Measurements from ENCODE around the gene RHBDD1. TPM values are rescaled to one million over a fixed set of nuclear protein-coding genes. Genes with fewer than 3 reads are reported as not detected.

RHBDD1 gene
- total and polyA plus RNA-seq, 2 experiments from 2014 or later = 24.3 to 33.7 TPM

DNA sequence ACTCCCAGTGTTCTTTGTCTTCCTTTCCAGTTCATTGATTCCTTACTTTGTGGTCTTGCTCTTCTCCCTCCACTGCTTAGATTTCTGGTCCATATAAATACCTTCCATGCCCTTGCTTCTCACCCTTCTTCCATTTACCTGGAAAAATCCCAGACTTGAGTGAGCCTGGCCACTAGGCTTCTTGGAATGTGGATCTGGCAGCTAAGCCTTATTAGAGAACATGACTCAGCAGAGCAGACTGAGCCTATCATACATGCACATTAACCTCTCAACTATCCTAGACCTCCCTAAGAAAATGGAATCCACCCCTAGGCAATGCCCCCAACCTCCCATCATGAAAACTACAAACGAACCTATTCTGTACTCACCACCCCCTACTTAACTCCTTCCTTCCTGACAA is 127.7 kb downstream of the RHBDD1 start:
- Histone ChIP-seq H3F3A (ENCODE audit: insufficient read depth) (peaks cover 3% of the 10 kb centered on the region; the same call in 1 of the 2 replicates), H3K9me2 (ENCODE audit: insufficient read depth) (no peaks in the 10 kb centered on the region), H3K27ac (no peak overlapping the region), H3K9me3 (ENCODE audit: low read depth) (no peaks in the 10 kb centered on the region), H3K36me3 (ENCODE audit: low read depth) (no peaks in the 10 kb centered on the region), H3K79me2 (ENCODE audit: insufficient read depth) (no peaks in the 10 kb centered on the region), H4K20me1 (ENCODE audit: insufficient read depth) (no peaks in the 10 kb centered on the region), H3K4me1 (ENCODE audit: insufficient read depth) (peaks cover 9% of the 10 kb centered on the region), H3K27me3 (replicated peaks; ENCODE audit: insufficient read depth) (no peaks in the 10 kb centered on the region), H3K4me2 (ENCODE audit: unreplicated experiment) (peak overlapping the region; percentile 18), H3K9ac (no peak overlapping the region), H3K4me3 (no peak overlapping the region), H2AFZ (no peak overlapping the region)
- in situ Hi-C loops (cut with MboI) = no loop called here
- TF ChIP-seq EZH2 (IDR thresholded peaks at IDR 0.05; ENCODE audit: insufficient read depth, poor library complexity, severe bottlenecking) (no peak), EZH2phosphoT487 (IDR thresholded peaks at IDR 0.05; ENCODE audit: insufficient read depth, low read depth) (no peak)
- peak; percentile 78 for DNase-seq
- whole genome bisulfite sequencing, 2 experiments (ENCODE audit: low coverage in 1 of 2, low lambda C conversion rate in 2 of 2, missing lambda C conversion rate in 2 of 2) = 6 to 16% methylated on average over 1 of the region's 1 CpG

- H4K20me1 ChIP-seq (ENCODE audit: insufficient read depth) = no peaks in the 10 kb centered on the region
- peaks cover 19% of the 10 kb centered on the region for H3F3A ChIP-seq (ENCODE audit: insufficient read depth)
- H3K4me1 ChIP-seq (ENCODE audit: insufficient read depth) = peaks cover 26% of the 10 kb centered on the region
- H3K27me3 ChIP-seq (replicated peaks; ENCODE audit: insufficient read depth) = no peaks in the 10 kb centered on the region
- no peaks in the 10 kb centered on the region for H3K36me3 ChIP-seq (ENCODE audit: low read depth)
- no peaks in the 10 kb centered on the region for H3K9me2 ChIP-seq (ENCODE audit: insufficient read depth)
- 96 to 100% methylated on average over 1 of the region's 1 CpG for WGBS, 2 experiments (ENCODE audit: low coverage in 1 of 2, low lambda C conversion rate in 2 of 2, missing lambda C conversion rate in 2 of 2)
- no peaks in the 10 kb centered on the region for H3K9me3 ChIP-seq (ENCODE audit: low read depth)
- H3K4me3 ChIP-seq = no peak overlapping the region
- DNase-seq = no peak
- H2AFZ ChIP-seq = no peak overlapping the region
- H3K4me2 ChIP-seq (ENCODE audit: unreplicated experiment) = no peak overlapping the region
- no peak overlapping the region for H3K27ac ChIP-seq
- no peak for TF ChIP-seq EZH2phosphoT487 (IDR thresholded peaks at IDR 0.05; ENCODE audit: insufficient read depth, low read depth)
- no peak for TF ChIP-seq EZH2 (IDR thresholded peaks at IDR 0.05; ENCODE audit: insufficient read depth, poor library complexity, severe bottlenecking)
- no peak overlapping the region for H3K9ac ChIP-seq
- no peaks in the 10 kb centered on the region for H3K79me2 ChIP-seq (ENCODE audit: insufficient read depth)
- in situ Hi-C loops (cut with MboI) = no loop called here
Measured at GRCh38 chr2:226965376-226965775, 129.5 kb downstream of the RHBDD1 start.

DNA sequence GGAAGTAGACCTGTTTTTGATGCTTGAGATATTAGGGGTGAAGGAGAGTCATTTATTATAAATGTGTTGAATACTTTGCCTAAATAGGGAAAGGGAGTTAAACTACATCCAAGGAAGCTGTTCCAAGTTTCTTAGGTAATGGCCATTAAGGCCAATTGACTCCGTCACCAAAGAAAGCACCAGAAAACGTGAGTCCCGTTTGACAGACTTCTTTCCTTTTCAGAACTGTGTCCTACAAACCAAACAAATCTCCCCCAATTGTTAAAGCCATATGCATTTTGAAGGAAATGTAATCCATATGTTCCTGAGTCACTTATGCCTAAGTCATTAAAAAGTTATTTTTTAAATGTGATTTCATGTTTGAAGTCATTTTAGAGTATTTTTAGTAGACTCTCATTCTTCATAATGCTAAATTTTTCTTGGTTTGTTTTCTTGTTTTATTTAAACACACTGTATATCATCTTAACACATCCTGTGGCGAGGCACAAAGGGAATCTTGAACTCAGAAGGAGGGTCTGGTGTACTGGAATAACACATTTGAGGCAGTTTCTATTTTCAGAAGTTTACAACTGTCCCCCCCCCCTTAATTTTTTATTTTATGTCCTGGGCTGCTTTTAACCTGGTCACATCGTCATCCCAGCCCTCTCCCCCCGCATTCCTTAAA is 133.7 kb downstream of the RHBDD1 start:
- H4K20me1 ChIP-seq (ENCODE audit: insufficient read depth) = no peaks in the 10 kb centered on the region
- H2AFZ ChIP-seq = peak overlapping the region; percentile 32
- peak overlapping the region; percentile 25; the same call in 1 of the 2 replicates for H3K9ac ChIP-seq
- no peaks in the 10 kb centered on the region for H3K9me3 ChIP-seq (ENCODE audit: low read depth)
- H3K4me2 ChIP-seq (ENCODE audit: unreplicated experiment) = peak overlapping the region; percentile 72
- peak overlapping the region; percentile 40 for H3K27ac ChIP-seq
- in situ Hi-C loops (cut with MboI) = no loop called here
- no peaks in the 10 kb centered on the region for H3K9me2 ChIP-seq (ENCODE audit: insufficient read depth)
- H3K36me3 ChIP-seq (ENCODE audit: low read depth) = no peaks in the 10 kb centered on the region
- H3F3A ChIP-seq (ENCODE audit: insufficient read depth) = peaks cover 19% of the 10 kb centered on the region
- no peaks in the 10 kb centered on the region for H3K27me3 ChIP-seq (replicated peaks; ENCODE audit: insufficient read depth)
- peak overlapping the region; percentile 52 for H3K4me3 ChIP-seq
- WGBS, 2 experiments (ENCODE audit: low coverage in 1 of 2, low lambda C conversion rate in 2 of 2, missing lambda C conversion rate in 2 of 2) = 3 to 6% methylated on average over 6 of the region's 6 CpGs
- DNase-seq = peak; percentile 63
- peaks cover 24% of the 10 kb centered on the region for H3K4me1 ChIP-seq (ENCODE audit: insufficient read depth)
- no peak for TF ChIP-seq EZH2 (IDR thresholded peaks at IDR 0.05; ENCODE audit: insufficient read depth, poor library complexity, severe bottlenecking)
- no peak for TF ChIP-seq EZH2phosphoT487 (IDR thresholded peaks at IDR 0.05; ENCODE audit: insufficient read depth, low read depth)
- H3K79me2 ChIP-seq (ENCODE audit: insufficient read depth) = no peaks in the 10 kb centered on the region

GRCh38 chr2:226970362-226970761 is 134.5 kb downstream of the RHBDD1 start:
- H3K9ac ChIP-seq = peak overlapping the region; percentile 25; the same call in 1 of the 2 replicates
- TF ChIP-seq EZH2phosphoT487 (IDR thresholded peaks at IDR 0.05; ENCODE audit: insufficient read depth, low read depth) (no peak), EZH2 (IDR thresholded peaks at IDR 0.05; ENCODE audit: insufficient read depth, poor library complexity, severe bottlenecking) (no peak)
- H3K4me2 ChIP-seq (ENCODE audit: unreplicated experiment) = peak overlapping the region; percentile 72
- H3K4me3 ChIP-seq = peak overlapping the region; percentile 52
- H3K36me3 ChIP-seq (ENCODE audit: low read depth) = no peaks in the 10 kb centered on the region
- H3K27me3 ChIP-seq (replicated peaks; ENCODE audit: insufficient read depth) = no peaks in the 10 kb centered on the region
- peaks cover 19% of the 10 kb centered on the region for H3F3A ChIP-seq (ENCODE audit: insufficient read depth)
- no peaks in the 10 kb centered on the region for H3K9me3 ChIP-seq (ENCODE audit: low read depth)
- H3K27ac ChIP-seq = no peak overlapping the region
- peak overlapping the region; percentile 31 for H2AFZ ChIP-seq
- 39 to 43% methylated on average over 3 of the region's 3 CpGs for WGBS, 2 experiments (ENCODE audit: low coverage in 1 of 2, low lambda C conversion rate in 2 of 2, missing lambda C conversion rate in 2 of 2)
- H4K20me1 ChIP-seq (ENCODE audit: insufficient read depth) = no peaks in the 10 kb centered on the region
- no peaks in the 10 kb centered on the region for H3K79me2 ChIP-seq (ENCODE audit: insufficient read depth)
- H3K4me1 ChIP-seq (ENCODE audit: insufficient read depth) = peaks cover 24% of the 10 kb centered on the region
- in situ Hi-C loops (cut with MboI) = no loop called here
- DNase-seq = peak; percentile 15
- H3K9me2 ChIP-seq (ENCODE audit: insufficient read depth) = no peaks in the 10 kb centered on the region

Data from GM23248 (cell line).